PC-9 (cell line): ENCODE data around the gene LYPD6B. TPM values are rescaled to one million over a fixed set of nuclear protein-coding genes. Genes with fewer than 3 reads are reported as not detected.

Experiments
- BruUV-seq: library from RNA; stranded (reverse); fragments of 400-500 nt; replicated peaks from 2 replicates; lab custom pipeline; 2021; lab: Mats Ljungman, UMichigan
- CTCF ChIA-PET: fragments of 300-600 bp; sonication (Branson Sonifier 250); formaldehyde crosslinking; loops from one replicate; lab custom pipeline; 2022; ENCODE audit warnings: antibody characterized with exemption; lab: Charles Lee
- POLR2A ChIA-PET: fragments of 300-600 bp; sonication (Branson Sonifier 250); formaldehyde crosslinking; loops from one replicate; lab custom pipeline; 2022; ENCODE audit warnings: antibody characterized with exemption; ENCODE audit not compliant: unreplicated experiment; lab: Charles Lee
- DNase-seq, 2 experiments: peaks; one replicate each; pipeline versions ENCODE4 v3.0.0 to v3.0.0-alpha.2; 2015 to 2022; ENCODE audit warnings: mixed read lengths in 1 of 2
- H2AFZ ChIP-seq: fragments of 200-600 bp; sonication (generic); 2 replicates; pipeline ENCODE4 v1.8.1; 2017; ENCODE audit warnings: antibody characterized with exemption
- H3F3A ChIP-seq: fragments of 200-600 bp; sonication (generic); 2 replicates; pipeline ENCODE4 v1.8.1; 2017; ENCODE audit warnings: antibody characterized with exemption, mild to moderate bottlenecking, low read depth; ENCODE audit not compliant: insufficient read depth
- H3K27ac ChIP-seq: fragments of 200-600 bp; sonication (generic); 2 replicates; pipeline ENCODE4 v1.6.1; 2016; ENCODE audit warnings: mixed run types
- H3K27me3 ChIP-seq: fragments of 200-600 bp; sonication (generic); 2 replicates; pipeline ENCODE4 v1.6.1; 2016; ENCODE audit warnings: low read depth, mixed run types; ENCODE audit not compliant: insufficient read depth
- H3K36me3 ChIP-seq: fragments of 200-600 bp; sonication (generic); 2 replicates; pipeline ENCODE4 v1.6.1; 2016; ENCODE audit warnings: low read depth, mixed run types
- H3K4me1 ChIP-seq: fragments of 200-600 bp; sonication (generic); replicated peaks from 2 replicates; pipeline ENCODE4 v1.6.1; 2016; ENCODE audit warnings: mixed run types; ENCODE audit not compliant: insufficient read depth
- H3K4me2 ChIP-seq: fragments of 200-600 bp; sonication (generic); 2 replicates; pipeline ENCODE4 v1.6.1; 2017; ENCODE audit warnings: mixed run types
- H3K4me3 ChIP-seq: fragments of 200-600 bp; sonication (generic); 2 replicates; pipeline ENCODE4 v1.6.1; 2016; ENCODE audit warnings: mixed run types
- H3K79me2 ChIP-seq: fragments of 200-600 bp; sonication (generic); 2 replicates; pipeline ENCODE4 v1.6.1; 2017; ENCODE audit warnings: low read depth, mixed run types
- H3K9me2 ChIP-seq: fragments of 200-600 bp; sonication (generic); 2 replicates; pipeline ENCODE4 v1.8.1; 2017; ENCODE audit warnings: mild to moderate bottlenecking; ENCODE audit not compliant: insufficient read depth
- H3K9me3 ChIP-seq: fragments of 200-600 bp; sonication (generic); 2 replicates; pipeline ENCODE4 v1.8.1; 2016; ENCODE audit warnings: low read depth; ENCODE audit not compliant: insufficient read depth
- H4K20me1 ChIP-seq: fragments of 200-600 bp; sonication (generic); 2 replicates; pipeline ENCODE4 v1.8.1; 2017; ENCODE audit not compliant: insufficient read depth
- EZH2 ChIP-seq: fragments of 200-600 bp; sonication (generic); IDR thresholded peaks from 2 replicates; pipeline ENCODE4 v1.8.0; 2017; ENCODE audit warnings: antibody characterized with exemption, low read depth
- intact Hi-C: fragments of 100-400 bp; cut with micrococcal nuclease; formaldehyde crosslinking; loops from one replicate; pipeline ENCODE4 v1.10.0; 2022; ENCODE audit not compliant: unreplicated experiment
- total RNA-seq: library from RNA; stranded (reverse); gene quantifications from 2 replicates; pipeline ENCODE4 v1.2.3, GENCODE V29; 2021
- TF ChIP-seq, protein P1 (sequence below): fragments of 200-600 bp; sonication (generic); conservative IDR thresholded peaks from 2 replicates; pipeline ENCODE4 v1.6.1; 2017; ENCODE audit warnings: mixed run types, antibody characterized with exemption, mild to moderate bottlenecking, moderate library complexity

LYPD6B gene
- total RNA-seq, 1 experiment from 2014 or later, result 10.0 TPM

DNA sequence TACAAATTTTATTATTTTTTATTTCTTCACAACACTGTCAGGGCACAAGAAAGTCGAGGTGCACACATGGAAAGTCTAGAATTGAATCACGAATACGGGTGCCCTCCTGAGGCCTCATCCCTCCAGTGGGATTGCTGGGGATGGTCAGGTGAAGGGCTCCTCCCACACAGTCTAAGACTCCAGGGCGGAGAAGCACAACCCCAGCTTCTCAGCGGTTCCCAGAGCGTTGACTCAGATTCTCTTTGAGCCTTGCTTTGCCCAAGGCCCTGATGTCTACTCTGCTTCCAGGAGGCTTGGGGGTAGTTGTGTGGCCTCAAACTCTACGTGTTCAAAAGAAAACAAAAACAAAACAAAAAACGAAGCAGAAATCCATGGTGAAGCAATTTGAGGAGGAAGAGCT, 108.4 kb downstream of the LYPD6B start:
- TF ChIP-seq, protein P1, sequence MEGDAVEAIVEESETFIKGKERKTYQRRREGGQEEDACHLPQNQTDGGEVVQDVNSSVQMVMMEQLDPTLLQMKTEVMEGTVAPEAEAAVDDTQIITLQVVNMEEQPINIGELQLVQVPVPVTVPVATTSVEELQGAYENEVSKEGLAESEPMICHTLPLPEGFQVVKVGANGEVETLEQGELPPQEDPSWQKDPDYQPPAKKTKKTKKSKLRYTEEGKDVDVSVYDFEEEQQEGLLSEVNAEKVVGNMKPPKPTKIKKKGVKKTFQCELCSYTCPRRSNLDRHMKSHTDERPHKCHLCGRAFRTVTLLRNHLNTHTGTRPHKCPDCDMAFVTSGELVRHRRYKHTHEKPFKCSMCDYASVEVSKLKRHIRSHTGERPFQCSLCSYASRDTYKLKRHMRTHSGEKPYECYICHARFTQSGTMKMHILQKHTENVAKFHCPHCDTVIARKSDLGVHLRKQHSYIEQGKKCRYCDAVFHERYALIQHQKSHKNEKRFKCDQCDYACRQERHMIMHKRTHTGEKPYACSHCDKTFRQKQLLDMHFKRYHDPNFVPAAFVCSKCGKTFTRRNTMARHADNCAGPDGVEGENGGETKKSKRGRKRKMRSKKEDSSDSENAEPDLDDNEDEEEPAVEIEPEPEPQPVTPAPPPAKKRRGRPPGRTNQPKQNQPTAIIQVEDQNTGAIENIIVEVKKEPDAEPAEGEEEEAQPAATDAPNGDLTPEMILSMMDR, result no peak
- no peak for TF ChIP-seq EZH2
- H3K27me3 ChIP-seq, result no peaks in the 10 kb centered on the region

DNA sequence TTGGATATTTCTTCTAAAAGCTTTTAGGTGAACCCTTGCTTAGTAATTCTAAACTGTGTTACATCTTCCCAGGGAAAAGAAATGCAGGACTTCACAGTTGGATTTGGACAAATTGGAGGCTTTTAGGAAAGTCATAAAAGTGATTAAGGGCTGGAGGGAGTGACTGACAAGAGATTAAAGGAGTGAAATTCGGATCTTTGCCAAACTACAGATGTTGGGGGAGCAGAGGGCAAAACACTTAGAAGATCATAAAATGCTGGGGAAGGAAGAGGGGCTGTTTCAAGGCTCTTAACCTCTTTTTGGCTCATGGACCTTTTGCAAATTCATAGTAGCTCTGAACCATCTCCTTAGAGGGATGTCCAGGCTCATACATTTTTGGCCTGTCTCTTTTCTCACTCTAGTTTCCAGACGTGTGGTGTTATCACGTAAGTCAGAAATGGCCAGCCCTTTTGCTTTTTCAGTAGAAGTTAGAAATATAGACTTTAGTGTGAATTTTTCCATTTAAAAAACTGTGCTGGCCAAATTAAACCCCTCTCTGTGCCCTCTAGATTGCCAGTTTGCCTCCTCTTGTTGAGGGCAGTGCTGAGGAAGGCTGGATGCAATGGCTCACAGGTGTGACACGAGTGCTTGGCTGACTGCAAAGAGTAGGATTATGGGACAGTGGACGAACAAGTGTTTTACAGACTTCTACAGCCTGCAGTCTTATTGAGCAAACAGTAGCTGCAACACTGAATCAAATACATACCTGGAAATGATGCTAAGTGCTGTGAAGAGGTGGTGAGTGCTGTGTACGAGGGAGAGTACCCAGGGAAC, 109.9 kb downstream of the LYPD6B start:
- Histone ChIP-seq H3K27me3 (no peaks in the 10 kb centered on the region), H3K9me2 (no peaks in the 10 kb centered on the region), H4K20me1 (no peaks in the 10 kb centered on the region), H3K4me1 (no peaks in the 10 kb centered on the region), H3K79me2 (no peaks in the 10 kb centered on the region), H3K36me3 (no peaks in the 10 kb centered on the region), H3K27ac (no peak overlapping the region), H3K4me2 (no peak overlapping the region), H3K4me3 (no peak overlapping the region), H3K9me3 (no peaks in the 10 kb centered on the region), H2AFZ (no peak overlapping the region), H3F3A (no peaks in the 10 kb centered on the region)
- TF ChIP-seq EZH2, result no peak
- TF ChIP-seq, protein P1, result no peak
- ChIA-PET POLR2A (no interaction called here), CTCF (no interaction called here)
- no TSS peak for BruUV-seq
- no peak for DNase-seq
- intact Hi-C loops, result no loop called here

More for the DNA sequence above, 108.4 kb downstream of the LYPD6B start:
- no peak overlapping the region for H3K4me3 ChIP-seq
- no peaks in the 10 kb centered on the region for H3K36me3 ChIP-seq
- no TSS peak for BruUV-seq
- H3K4me1 ChIP-seq, result no peaks in the 10 kb centered on the region
- H3K9me2 ChIP-seq, result no peaks in the 10 kb centered on the region
- no peaks in the 10 kb centered on the region for H4K20me1 ChIP-seq
- POLR2A ChIA-PET, result no interaction called here
- intact Hi-C loops, result no loop called here
- H2AFZ ChIP-seq, result no peak overlapping the region
- CTCF ChIA-PET, result no interaction called here
- no peaks in the 10 kb centered on the region for H3K9me3 ChIP-seq
- no peak overlapping the region for H3K27ac ChIP-seq
- H3K79me2 ChIP-seq, result no peaks in the 10 kb centered on the region
- no peak for DNase-seq
- H3F3A ChIP-seq, result no peaks in the 10 kb centered on the region
- H3K4me2 ChIP-seq, result no peak overlapping the region

- no peaks in the 10 kb centered on the region for H3F3A ChIP-seq
- no peaks in the 10 kb centered on the region for H3K79me2 ChIP-seq
- no peak overlapping the region for H3K27ac ChIP-seq
- no peaks in the 10 kb centered on the region for H4K20me1 ChIP-seq
- no peaks in the 10 kb centered on the region for H3K9me3 ChIP-seq
- H2AFZ ChIP-seq, result no peak overlapping the region
- no peak for DNase-seq
- no peaks in the 10 kb centered on the region for H3K4me1 ChIP-seq
- no peaks in the 10 kb centered on the region for H3K9me2 ChIP-seq
- H3K4me2 ChIP-seq, result no peak overlapping the region
- intact Hi-C loops, result no loop called here
- ChIA-PET CTCF (no interaction called here), POLR2A (no interaction called here)
- H3K4me3 ChIP-seq, result no peak overlapping the region
- TF ChIP-seq EZH2, result no peak
- TF ChIP-seq, protein P1, result no peak
- no peaks in the 10 kb centered on the region for H3K36me3 ChIP-seq
- BruUV-seq, result no TSS peak
- H3K27me3 ChIP-seq, result no peaks in the 10 kb centered on the region
Measured at GRCh38 chr2:149149007-149149297, 110.5 kb downstream of the LYPD6B start.
